Osteoblast (primary cell): ENCODE data around the gene RDX. TPM values are rescaled to one million over a fixed set of nuclear protein-coding genes. Genes with fewer than 3 reads are reported as not detected.

Experiments
- DNase-seq: peaks from one replicate; pipeline ENCODE4 v3.0.0; 2011; ENCODE audit warnings: low spot score, mixed read lengths; ENCODE audit not compliant: insufficient read length; ENCODE audit errors: missing footprints
- H2AFZ ChIP-seq: 2 replicates; pipeline ENCODE4 v1.6.0; 2011; ENCODE audit warnings: mild to moderate bottlenecking, low read length
- H3K27ac ChIP-seq: 2 replicates; pipeline ENCODE4 v1.5.1; 2011; ENCODE audit warnings: mild to moderate bottlenecking, low read depth, low read length, moderate library complexity
- H3K27me3 ChIP-seq: 2 replicates; pipeline ENCODE4 v1.6.0; 2012; ENCODE audit warnings: mild to moderate bottlenecking, control low read depth, inconsistent platforms, low read length, moderate library complexity; ENCODE audit not compliant: insufficient read depth
- H3K36me3 ChIP-seq: 2 replicates; pipeline ENCODE4 v1.5.1; 2011; ENCODE audit warnings: mild to moderate bottlenecking, low read length, control low read depth, moderate library complexity; ENCODE audit not compliant: insufficient read depth
- H3K4me1 ChIP-seq: 2 replicates; pipeline ENCODE4 v1.5.1; 2011; ENCODE audit warnings: mild to moderate bottlenecking, low read length, control low read depth, moderate library complexity; ENCODE audit not compliant: insufficient read depth
- H3K4me2 ChIP-seq: 2 replicates; pipeline ENCODE4 v1.6.0; 2011; ENCODE audit warnings: mild to moderate bottlenecking, low read length; ENCODE audit not compliant: insufficient read depth
- H3K4me3 ChIP-seq: fragments of 200-600 bp; sonication (generic); 3 replicates; pipeline ENCODE4 v1.5.1; 2012; ENCODE audit warnings: mild to moderate bottlenecking, low read length, inconsistent platforms; ENCODE audit not compliant: insufficient read depth
- H3K79me2 ChIP-seq: 2 replicates; pipeline ENCODE4 v1.6.0; 2012; ENCODE audit warnings: mild to moderate bottlenecking, low read length, control low read depth, inconsistent platforms; ENCODE audit not compliant: insufficient read depth
- H3K9me3 ChIP-seq: 2 replicates; pipeline ENCODE4 v1.5.1; 2011; ENCODE audit warnings: low read depth, low read length, control low read depth
- H4K20me1 ChIP-seq: 2 replicates; pipeline ENCODE4 v1.6.0; 2012; ENCODE audit warnings: mild to moderate bottlenecking, low read length, control low read depth; ENCODE audit not compliant: insufficient read depth
- CTCF ChIP-seq: IDR thresholded peaks from 2 replicates; pipeline ENCODE4 v1.5.1; 2011; ENCODE audit warnings: mild to moderate bottlenecking, low read depth, low read length, moderate library complexity; ENCODE audit errors: extremely low read depth
- total RNA-seq: library from RNA; depleted of rRNA; stranded (reverse); fragments of >200 nt; gene quantifications from 2 replicates; pipeline ENCODE4 v1.2.3, GENCODE V29; 2012

Gene RDX
- total RNA-seq, 1 donor = 79.3 TPM

GRCh38 chr11:110338684-110339083 is 42.3 kb upstream of the RDX start:
- H3K79me2 ChIP-seq = no peaks in the 10 kb centered on the region
- H3K27me3 ChIP-seq = no peaks in the 10 kb centered on the region
- no peak for DNase-seq
- H3K36me3 ChIP-seq = no peaks in the 10 kb centered on the region
- no peaks in the 10 kb centered on the region for H3K9me3 ChIP-seq
- no peaks in the 10 kb centered on the region for H4K20me1 ChIP-seq
- H3K27ac ChIP-seq = no peak overlapping the region
- H3K4me2 ChIP-seq = no peak overlapping the region
- no peak for TF ChIP-seq CTCF
- H2AFZ ChIP-seq = no peak overlapping the region
- H3K4me1 ChIP-seq = no peaks in the 10 kb centered on the region
- no peak overlapping the region for H3K4me3 ChIP-seq

GRCh38 chr11:110337570-110338193 is 41.3 kb upstream of the RDX start:
- Histone ChIP-seq H3K36me3 (no peaks in the 10 kb centered on the region), H3K27me3 (no peaks in the 10 kb centered on the region), H4K20me1 (no peaks in the 10 kb centered on the region), H3K4me2 (no peak overlapping the region), H3K27ac (no peak overlapping the region), H3K4me3 (no peak overlapping the region), H3K4me1 (no peaks in the 10 kb centered on the region), H3K79me2 (no peaks in the 10 kb centered on the region), H2AFZ (no peak overlapping the region), H3K9me3 (no peaks in the 10 kb centered on the region)
- no peak for DNase-seq
- no peak for TF ChIP-seq CTCF

GRCh38 chr11:110336054-110336453 is 39.6 kb upstream of the RDX start:
- no peaks in the 10 kb centered on the region for H3K36me3 ChIP-seq
- H3K4me3 ChIP-seq = no peak overlapping the region
- no peaks in the 10 kb centered on the region for H3K27me3 ChIP-seq
- TF ChIP-seq CTCF = no peak
- H3K4me1 ChIP-seq = no peaks in the 10 kb centered on the region
- no peaks in the 10 kb centered on the region for H4K20me1 ChIP-seq
- no peak overlapping the region for H2AFZ ChIP-seq
- no peaks in the 10 kb centered on the region for H3K79me2 ChIP-seq
- H3K9me3 ChIP-seq = no peaks in the 10 kb centered on the region
- no peak overlapping the region for H3K27ac ChIP-seq
- H3K4me2 ChIP-seq = no peak overlapping the region
- DNase-seq = no peak

- Histone ChIP-seq H3K4me1 (no peaks in the 10 kb centered on the region), H3K4me2 (no peak overlapping the region), H2AFZ (no peak overlapping the region), H3K27ac (no peak overlapping the region), H3K36me3 (no peaks in the 10 kb centered on the region), H3K9me3 (no peaks in the 10 kb centered on the region), H3K4me3 (no peak overlapping the region), H4K20me1 (no peaks in the 10 kb centered on the region), H3K79me2 (no peaks in the 10 kb centered on the region), H3K27me3 (no peaks in the 10 kb centered on the region)
- DNase-seq = no peak
- no peak for TF ChIP-seq CTCF
Measured at GRCh38 chr11:110335358-110335757, 38.9 kb upstream of the RDX start.
